ENCODE data around the gene SIPA1L3. TPM values are rescaled to one million over a fixed set of nuclear protein-coding genes. Genes with fewer than 3 reads are reported as not detected.
A peak's percentile ranks its signal among the peaks of the same experiment; 100 is the strongest.

Gene SIPA1L3
- total and polyA plus RNA-seq, 10 of the 15 experiments (the other 5 are each of a cell fraction or from before 2014, with no cell fraction given), result 0.24 to 66.2 (median 19.1) TPM

GRCh38 chr19:37979547-37980082, 72.6 kb downstream of the SIPA1L3 start:
- DNase-seq (ENCODE audit: low read depth, low spot score) (peak; percentile 69), ATAC-seq (peak; percentile 46), FAIRE-seq (peak; percentile 54)
- ChIA-PET SMC1A (ENCODE audit: uncharacterized antibody, unreplicated experiment) (interaction anchor here (0.6 to 6.9 kb wide), 18 partner anchors 9 to 115 kb away, joined by 3 to 48 read pairs (median 6); partner anchors contain the start of genes SIPA1L3 and WDR87), CTCF (interaction anchor here (0.8 to 2.0 kb wide), 8 partner anchors 8 to 77 kb away, joined by 3 to 13 read pairs (median 4); partner anchors contain the start of gene SIPA1L3), RAD21 (ENCODE audit: unreplicated experiment) (interaction anchor here (0.7 to 5.5 kb wide), 15 partner anchors 12 to 73 kb away, joined by 3 to 38 read pairs (median 6); partner anchors contain the start of genes SIPA1L3 and WDR87), POLR2A (interaction anchor here (0.9 to 4.4 kb wide), 11 partner anchors 17 to 72 kb away, joined by 3 to 47 read pairs (median 4); partner anchors contain the start of gene SIPA1L3)
- Histone ChIP-seq H3K79me2 (ENCODE audit: control insufficient read depth, insufficient read depth, low read length) (peaks cover 76% of the 10 kb centered on the region), H3K4me3 (peak overlapping the region; percentile 38; the same call in 1 of the 2 replicates), H2AFZ (ENCODE audit: control insufficient read depth, low read depth, low read length) (no peak overlapping the region), H3K27ac (ENCODE audit: control insufficient read depth, insufficient read depth) (peak overlapping the region; percentile 95), H3K4me2 (ENCODE audit: control insufficient read depth, insufficient read depth) (peak overlapping the region; percentile 86), H3K4me1 (ENCODE audit: control insufficient read depth, insufficient read depth, low read length) (peaks cover 58% of the 10 kb centered on the region), H4K20me1 (ENCODE audit: control insufficient read depth, insufficient read depth) (no peaks in the 10 kb centered on the region), H3K9ac (ENCODE audit: control insufficient read depth, insufficient read depth, low read length) (peak overlapping the region; percentile 62), H3K36me3 (ENCODE audit: control insufficient read depth in 2 of 2, insufficient read depth in 2 of 2, low read length in 1 of 2) (peaks cover 0 to 5% of the 10 kb centered on the region in 2 experiments; a peak in 2 of 4 replicates), H3K9me3 (replicated peaks; ENCODE audit: control insufficient read depth, insufficient read depth, low read length) (no peaks in the 10 kb centered on the region; the same call in 2 of the 3 replicates), H3K27me3 (replicated peaks in 1 of 2; ENCODE audit: control insufficient read depth in 2 of 2, insufficient read depth in 2 of 2, low read length in 1 of 2) (no peaks in the 10 kb centered on the region)
- no TSS peak for BruUV-seq (replicated peaks)
- intact Hi-C loops (cut with micrococcal nuclease; ENCODE audit: unreplicated experiment) (loop anchor here (1.0 to 5.0 kb wide), 5 partner anchors 17 to 69 kb away; no protein-coding TSS in a partner anchor), in situ Hi-C loops (cut with MboI) (loop anchor here (5.0 kb wide), 1 partner anchor 67 kb away; no protein-coding TSS in a partner anchor)
- 12% methylated on average over 13 of the region's 13 CpGs for WGBS (ENCODE audit: insufficient coverage, insufficient replicate concordance, low lambda C conversion rate, missing lambda C conversion rate)
- TF ChIP-seq NR2F1 (conservative IDR thresholded peaks at IDR 0.05) (peak; percentile 53; the same call in 1 of the 2 replicates), NKRF (conservative IDR thresholded peaks at IDR 0.05) (no peak), NBN (IDR thresholded peaks at IDR 0.05) (no peak), SP1 (IDR thresholded peaks at IDR 0.05; ENCODE audit: low read depth, low read length) (no peak), MYC (IDR thresholded peaks at IDR 0.05; ENCODE audit: insufficient read depth, insufficient read length, insufficient replicate concordance, low read length, severe bottlenecking) (no peak), SUZ12 (IDR thresholded peaks at IDR 0.05; ENCODE audit: unreplicated experiment) (no peak), NFYB (IDR thresholded peaks at IDR 0.05; ENCODE audit: insufficient read depth, low read depth, low read length) (no peak), ASH2L (IDR thresholded peaks at IDR 0.05; ENCODE audit: borderline replicate concordance, low read depth) (no peak), IKZF1 (conservative IDR thresholded peaks at IDR 0.05) (peak; percentile 63), MTA3 (IDR thresholded peaks at IDR 0.05; ENCODE audit: borderline replicate concordance, low read length) (peak; percentile 53; the same call in 1 of the 2 replicates), RFX5 (IDR thresholded peaks at IDR 0.05; ENCODE audit: low read depth, low read length) (no peak), TARDBP (IDR thresholded peaks at IDR 0.05; ENCODE audit: borderline replicate concordance) (no peak; the same call in 1 of the 2 replicates)
- TF ChIP-seq, protein P1, sequence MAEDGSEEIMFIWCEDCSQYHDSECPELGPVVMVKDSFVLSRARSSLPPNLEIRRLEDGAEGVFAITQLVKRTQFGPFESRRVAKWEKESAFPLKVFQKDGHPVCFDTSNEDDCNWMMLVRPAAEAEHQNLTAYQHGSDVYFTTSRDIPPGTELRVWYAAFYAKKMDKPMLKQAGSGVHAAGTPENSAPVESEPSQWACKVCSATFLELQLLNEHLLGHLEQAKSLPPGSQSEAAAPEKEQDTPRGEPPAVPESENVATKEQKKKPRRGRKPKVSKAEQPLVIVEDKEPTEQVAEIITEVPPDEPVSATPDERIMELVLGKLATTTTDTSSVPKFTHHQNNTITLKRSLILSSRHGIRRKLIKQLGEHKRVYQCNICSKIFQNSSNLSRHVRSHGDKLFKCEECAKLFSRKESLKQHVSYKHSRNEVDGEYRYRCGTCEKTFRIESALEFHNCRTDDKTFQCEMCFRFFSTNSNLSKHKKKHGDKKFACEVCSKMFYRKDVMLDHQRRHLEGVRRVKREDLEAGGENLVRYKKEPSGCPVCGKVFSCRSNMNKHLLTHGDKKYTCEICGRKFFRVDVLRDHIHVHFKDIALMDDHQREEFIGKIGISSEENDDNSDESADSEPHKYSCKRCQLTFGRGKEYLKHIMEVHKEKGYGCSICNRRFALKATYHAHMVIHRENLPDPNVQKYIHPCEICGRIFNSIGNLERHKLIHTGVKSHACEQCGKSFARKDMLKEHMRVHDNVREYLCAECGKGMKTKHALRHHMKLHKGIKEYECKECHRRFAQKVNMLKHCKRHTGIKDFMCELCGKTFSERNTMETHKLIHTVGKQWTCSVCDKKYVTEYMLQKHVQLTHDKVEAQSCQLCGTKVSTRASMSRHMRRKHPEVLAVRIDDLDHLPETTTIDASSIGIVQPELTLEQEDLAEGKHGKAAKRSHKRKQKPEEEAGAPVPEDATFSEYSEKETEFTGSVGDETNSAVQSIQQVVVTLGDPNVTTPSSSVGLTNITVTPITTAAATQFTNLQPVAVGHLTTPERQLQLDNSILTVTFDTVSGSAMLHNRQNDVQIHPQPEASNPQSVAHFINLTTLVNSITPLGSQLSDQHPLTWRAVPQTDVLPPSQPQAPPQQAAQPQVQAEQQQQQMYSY (CRISPR knock-in tag; IDR thresholded peaks at IDR 0.05), result no peak
- TF ChIP-seq, protein P2, sequence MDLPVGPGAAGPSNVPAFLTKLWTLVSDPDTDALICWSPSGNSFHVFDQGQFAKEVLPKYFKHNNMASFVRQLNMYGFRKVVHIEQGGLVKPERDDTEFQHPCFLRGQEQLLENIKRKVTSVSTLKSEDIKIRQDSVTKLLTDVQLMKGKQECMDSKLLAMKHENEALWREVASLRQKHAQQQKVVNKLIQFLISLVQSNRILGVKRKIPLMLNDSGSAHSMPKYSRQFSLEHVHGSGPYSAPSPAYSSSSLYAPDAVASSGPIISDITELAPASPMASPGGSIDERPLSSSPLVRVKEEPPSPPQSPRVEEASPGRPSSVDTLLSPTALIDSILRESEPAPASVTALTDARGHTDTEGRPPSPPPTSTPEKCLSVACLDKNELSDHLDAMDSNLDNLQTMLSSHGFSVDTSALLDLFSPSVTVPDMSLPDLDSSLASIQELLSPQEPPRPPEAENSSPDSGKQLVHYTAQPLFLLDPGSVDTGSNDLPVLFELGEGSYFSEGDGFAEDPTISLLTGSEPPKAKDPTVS (IDR thresholded peaks at IDR 0.05; ENCODE audit: low read depth, low read length), result no peak
- TF ChIP-seq, protein P3, sequence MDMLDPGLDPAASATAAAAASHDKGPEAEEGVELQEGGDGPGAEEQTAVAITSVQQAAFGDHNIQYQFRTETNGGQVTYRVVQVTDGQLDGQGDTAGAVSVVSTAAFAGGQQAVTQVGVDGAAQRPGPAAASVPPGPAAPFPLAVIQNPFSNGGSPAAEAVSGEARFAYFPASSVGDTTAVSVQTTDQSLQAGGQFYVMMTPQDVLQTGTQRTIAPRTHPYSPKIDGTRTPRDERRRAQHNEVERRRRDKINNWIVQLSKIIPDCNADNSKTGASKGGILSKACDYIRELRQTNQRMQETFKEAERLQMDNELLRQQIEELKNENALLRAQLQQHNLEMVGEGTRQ (IDR thresholded peaks at IDR 0.05; ENCODE audit: borderline replicate concordance, low read depth, low read length), result no peak

Measured in GM12878 (cell line).